SK-N-SH treated with all-trans-retinoic acid at 6 μM for 48 hours (cell line): Measurements from ENCODE around the gene GPR42.

ENCODE experiments used
- ATAC-seq: fragments of 200-7000 bp; cut with Tn5 transposase; 3 replicates; pipeline ENCODE4 v1.9.1; 2020; ENCODE audit warnings: mild to moderate bottlenecking, moderate library complexity
- ARNTL ChIP-seq: fragments of 450-650 bp; formaldehyde crosslinking; IDR thresholded peaks from 2 replicates; pipeline ENCODE4 v1.5.0; 2020; ENCODE audit warnings: low read depth, mild to moderate bottlenecking, moderate library complexity, borderline replicate concordance
- BACH2 ChIP-seq: fragments of 250-450 bp; sonication (Bioruptor Pico); IDR thresholded peaks from 2 replicates; pipeline ENCODE4 v1.9.0; 2021; ENCODE audit warnings: mild to moderate bottlenecking, borderline replicate concordance
- CSDC2 ChIP-seq: fragments of 250-450 bp; sonication (Bioruptor Pico); IDR thresholded peaks from 2 replicates; pipeline ENCODE4 v1.5.0; 2020; ENCODE audit warnings: mild to moderate bottlenecking, moderate library complexity
- GLIS3 ChIP-seq: fragments of 250-450 bp; sonication (Bioruptor Pico); IDR thresholded peaks from 2 replicates; pipeline ENCODE4 v1.5.0; 2020; ENCODE audit warnings: mild to moderate bottlenecking, moderate library complexity
- ISL1 ChIP-seq: fragments of 250-450 bp; sonication (Bioruptor Pico); IDR thresholded peaks from 2 replicates; pipeline ENCODE4 v2.1.2; 2022; ENCODE audit warnings: mild to moderate bottlenecking, moderate library complexity
- OSR1 ChIP-seq: fragments of 250-450 bp; sonication (Bioruptor Pico); IDR thresholded peaks from 2 replicates; pipeline ENCODE4 v1.8.0; 2022; ENCODE audit warnings: moderate library complexity, mild to moderate bottlenecking, inconsistent platforms
- RARB ChIP-seq: fragments of 250-450 bp; sonication (Bioruptor Pico); IDR thresholded peaks from 2 replicates; pipeline ENCODE4 v1.8.0; 2021; ENCODE audit warnings: mild to moderate bottlenecking, moderate library complexity
- SNAI2 ChIP-seq: fragments of 250-450 bp; sonication (Bioruptor Pico); IDR thresholded peaks from 2 replicates; pipeline ENCODE4 v1.5.0; 2020; ENCODE audit warnings: mild to moderate bottlenecking, moderate library complexity
- TCF4 ChIP-seq: fragments of 250-450 bp; sonication (Bioruptor Pico); IDR thresholded peaks from 2 replicates; pipeline ENCODE4 v1.8.0; 2021; ENCODE audit warnings: mild to moderate bottlenecking, moderate library complexity, borderline replicate concordance
- TOX ChIP-seq: fragments of 250-450 bp; sonication (Bioruptor Pico); IDR thresholded peaks from 2 replicates; pipeline ENCODE4 v1.8.0; 2021; ENCODE audit warnings: mild to moderate bottlenecking, moderate library complexity, borderline replicate concordance
- ZC3H10 ChIP-seq: fragments of 250-450 bp; sonication (Bioruptor Pico); IDR thresholded peaks from 2 replicates; pipeline ENCODE4 v1.5.1; 2021; ENCODE audit warnings: mild to moderate bottlenecking, moderate library complexity
- ZFP3 ChIP-seq: fragments of 250-450 bp; sonication (Bioruptor Pico); IDR thresholded peaks from 2 replicates; pipeline ENCODE4 v1.5.0; 2020; ENCODE audit warnings: mild to moderate bottlenecking, moderate library complexity
- ZFP30 ChIP-seq: fragments of 450-650 bp; formaldehyde crosslinking; IDR thresholded peaks from 2 replicates; pipeline ENCODE4 v1.5.0; 2022; ENCODE audit warnings: mild to moderate bottlenecking, moderate library complexity
- ZNF565 ChIP-seq: fragments of 450-650 bp; formaldehyde crosslinking; conservative IDR thresholded peaks from 2 replicates; pipeline ENCODE4 v1.5.0; 2020; ENCODE audit warnings: low read depth, mild to moderate bottlenecking, moderate library complexity
- ZNF8 ChIP-seq: fragments of 450-650 bp; formaldehyde crosslinking; IDR thresholded peaks from 2 replicates; pipeline ENCODE4 v1.5.0; 2020; ENCODE audit warnings: mild to moderate bottlenecking, moderate library complexity
- TF ChIP-seq, protein P1 (sequence below): fragments of 250-450 bp; sonication (Bioruptor Pico); IDR thresholded peaks from 2 replicates; pipeline ENCODE4 v1.5.1; 2021; ENCODE audit warnings: mild to moderate bottlenecking, moderate library complexity
- TF ChIP-seq, protein P2 (sequence below): fragments of 250-450 bp; sonication (Bioruptor Pico); IDR thresholded peaks from 2 replicates; pipeline ENCODE4 v1.5.0; 2020; ENCODE audit warnings: mild to moderate bottlenecking, moderate library complexity
- TF ChIP-seq, protein P3 (sequence below): fragments of 250-450 bp; sonication (Bioruptor Pico); IDR thresholded peaks from 2 replicates; pipeline ENCODE4 v1.8.0; 2021; ENCODE audit warnings: low read depth, mild to moderate bottlenecking, moderate library complexity, borderline replicate concordance
- TF ChIP-seq, protein P4 (sequence below): fragments of 250-450 bp; sonication (Bioruptor Pico); IDR thresholded peaks from 2 replicates; pipeline ENCODE4 v1.5.1; 2020; ENCODE audit warnings: low read depth, mild to moderate bottlenecking, moderate library complexity
- TF ChIP-seq, protein P5 (sequence below): fragments of 250-450 bp; sonication (Bioruptor Pico); IDR thresholded peaks from 2 replicates; pipeline ENCODE4 v1.8.0; 2020; ENCODE audit warnings: mild to moderate bottlenecking, moderate library complexity, borderline replicate concordance

Gene GPR42

DNA sequence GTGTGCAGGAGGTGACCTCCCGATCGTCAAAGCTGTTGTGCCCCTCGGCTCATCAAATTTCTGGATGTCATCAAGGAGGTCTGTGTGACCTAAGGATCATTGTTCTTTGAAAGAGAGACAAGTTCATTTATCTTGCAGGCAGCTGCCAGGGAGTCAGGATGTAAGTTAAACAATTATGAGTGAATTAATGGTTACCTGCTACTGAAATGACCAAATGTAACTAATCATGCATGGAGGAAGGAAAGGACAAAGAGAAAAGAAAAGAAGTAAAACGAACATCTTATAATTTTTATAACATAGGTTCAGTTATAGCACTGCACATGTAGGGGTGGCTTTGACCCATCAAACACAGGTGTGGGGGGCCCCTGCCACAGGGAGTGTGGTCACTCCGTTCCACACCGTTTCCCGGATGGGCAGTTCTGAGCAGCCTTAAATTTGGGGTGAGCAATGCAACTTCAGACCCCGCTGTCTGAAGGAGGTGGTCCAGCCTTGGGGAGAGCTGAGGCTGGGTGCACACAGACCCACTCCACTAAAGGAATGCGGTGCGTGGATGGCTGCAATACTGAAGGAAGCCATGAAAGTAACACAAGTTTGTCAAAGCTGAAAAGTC lies 36.6 kb upstream of the GPR42 start:
- ATAC-seq = no peak
- TF ChIP-seq BACH2 (CRISPR knock-in tag) (no peak), TCF4 (no peak), ZC3H10 (CRISPR knock-in tag) (no peak), ZFP3 (CRISPR knock-in tag) (no peak), ZNF8 (CRISPR knock-in tag) (no peak), ZNF565 (CRISPR knock-in tag) (no peak), OSR1 (CRISPR knock-in tag) (no peak)
- TF ChIP-seq, protein P1, sequence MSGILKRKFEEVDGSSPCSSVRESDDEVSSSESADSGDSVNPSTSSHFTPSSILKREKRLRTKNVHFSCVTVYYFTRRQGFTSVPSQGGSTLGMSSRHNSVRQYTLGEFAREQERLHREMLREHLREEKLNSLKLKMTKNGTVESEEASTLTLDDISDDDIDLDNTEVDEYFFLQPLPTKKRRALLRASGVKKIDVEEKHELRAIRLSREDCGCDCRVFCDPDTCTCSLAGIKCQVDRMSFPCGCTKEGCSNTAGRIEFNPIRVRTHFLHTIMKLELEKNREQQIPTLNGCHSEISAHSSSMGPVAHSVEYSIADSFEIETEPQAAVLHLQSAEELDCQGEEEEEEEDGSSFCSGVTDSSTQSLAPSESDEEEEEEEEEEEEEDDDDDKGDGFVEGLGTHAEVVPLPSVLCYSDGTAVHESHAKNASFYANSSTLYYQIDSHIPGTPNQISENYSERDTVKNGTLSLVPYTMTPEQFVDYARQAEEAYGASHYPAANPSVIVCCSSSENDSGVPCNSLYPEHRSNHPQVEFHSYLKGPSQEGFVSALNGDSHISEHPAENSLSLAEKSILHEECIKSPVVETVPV = no peak
- TF ChIP-seq, protein P2, sequence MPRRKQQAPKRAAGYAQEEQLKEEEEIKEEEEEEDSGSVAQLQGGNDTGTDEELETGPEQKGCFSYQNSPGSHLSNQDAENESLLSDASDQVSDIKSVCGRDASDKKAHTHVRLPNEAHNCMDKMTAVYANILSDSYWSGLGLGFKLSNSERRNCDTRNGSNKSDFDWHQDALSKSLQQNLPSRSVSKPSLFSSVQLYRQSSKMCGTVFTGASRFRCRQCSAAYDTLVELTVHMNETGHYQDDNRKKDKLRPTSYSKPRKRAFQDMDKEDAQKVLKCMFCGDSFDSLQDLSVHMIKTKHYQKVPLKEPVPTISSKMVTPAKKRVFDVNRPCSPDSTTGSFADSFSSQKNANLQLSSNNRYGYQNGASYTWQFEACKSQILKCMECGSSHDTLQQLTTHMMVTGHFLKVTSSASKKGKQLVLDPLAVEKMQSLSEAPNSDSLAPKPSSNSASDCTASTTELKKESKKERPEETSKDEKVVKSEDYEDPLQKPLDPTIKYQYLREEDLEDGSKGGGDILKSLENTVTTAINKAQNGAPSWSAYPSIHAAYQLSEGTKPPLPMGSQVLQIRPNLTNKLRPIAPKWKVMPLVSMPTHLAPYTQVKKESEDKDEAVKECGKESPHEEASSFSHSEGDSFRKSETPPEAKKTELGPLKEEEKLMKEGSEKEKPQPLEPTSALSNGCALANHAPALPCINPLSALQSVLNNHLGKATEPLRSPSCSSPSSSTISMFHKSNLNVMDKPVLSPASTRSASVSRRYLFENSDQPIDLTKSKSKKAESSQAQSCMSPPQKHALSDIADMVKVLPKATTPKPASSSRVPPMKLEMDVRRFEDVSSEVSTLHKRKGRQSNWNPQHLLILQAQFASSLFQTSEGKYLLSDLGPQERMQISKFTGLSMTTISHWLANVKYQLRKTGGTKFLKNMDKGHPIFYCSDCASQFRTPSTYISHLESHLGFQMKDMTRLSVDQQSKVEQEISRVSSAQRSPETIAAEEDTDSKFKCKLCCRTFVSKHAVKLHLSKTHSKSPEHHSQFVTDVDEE = no peak

DNA sequence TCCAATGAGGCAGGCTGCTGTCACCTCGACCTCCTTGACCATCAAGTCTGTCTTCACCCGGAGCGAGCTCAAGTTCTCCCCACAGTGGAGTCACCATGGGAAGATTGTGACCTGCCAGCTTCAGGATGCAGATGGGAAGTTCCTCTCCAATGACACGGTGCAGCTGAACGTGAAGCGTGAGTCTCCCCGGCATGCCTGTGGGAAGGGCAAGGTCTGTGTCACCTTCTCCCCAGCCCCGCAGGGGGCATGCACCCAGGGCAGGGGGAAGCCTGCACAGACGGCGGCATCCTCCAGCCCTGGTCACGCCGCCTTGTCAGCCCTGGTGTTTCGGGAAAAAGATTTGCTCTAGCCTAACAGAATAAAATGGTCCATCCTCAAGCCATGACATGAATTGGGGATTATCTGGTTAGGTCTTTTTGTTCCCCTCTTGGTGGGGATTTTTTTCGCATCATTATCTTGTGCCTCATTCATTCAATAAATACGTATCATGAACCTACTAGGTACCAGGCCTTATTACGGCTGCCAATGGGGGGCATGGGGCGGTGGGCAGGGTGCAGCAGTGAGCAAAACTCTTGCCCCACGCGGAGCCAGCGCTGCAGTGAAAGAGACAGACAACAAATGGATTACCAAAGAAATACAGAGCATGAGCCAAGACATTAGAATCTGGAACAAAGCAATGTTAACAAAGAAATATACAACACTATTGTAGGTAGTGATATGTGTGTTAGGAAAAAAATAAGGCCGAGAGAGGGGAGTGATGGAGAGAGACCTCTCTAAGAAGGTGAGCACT lies 34.5 kb upstream of the GPR42 start:
- TF ChIP-seq TCF4 (no peak), BACH2 (CRISPR knock-in tag) (no peak), ZC3H10 (CRISPR knock-in tag) (no peak), SNAI2 (CRISPR knock-in tag) (no peak), RARB (CRISPR knock-in tag) (no peak), ZFP30 (no peak), ARNTL (no peak), GLIS3 (CRISPR knock-in tag) (no peak), ZNF565 (CRISPR knock-in tag) (no peak), ISL1 (CRISPR knock-in tag) (no peak), TOX (no peak), CSDC2 (CRISPR knock-in tag) (no peak), ZNF8 (CRISPR knock-in tag) (no peak), ZFP3 (CRISPR knock-in tag) (no peak), OSR1 (CRISPR knock-in tag) (no peak)
- TF ChIP-seq, protein P1 = no peak
- TF ChIP-seq, protein P3, sequence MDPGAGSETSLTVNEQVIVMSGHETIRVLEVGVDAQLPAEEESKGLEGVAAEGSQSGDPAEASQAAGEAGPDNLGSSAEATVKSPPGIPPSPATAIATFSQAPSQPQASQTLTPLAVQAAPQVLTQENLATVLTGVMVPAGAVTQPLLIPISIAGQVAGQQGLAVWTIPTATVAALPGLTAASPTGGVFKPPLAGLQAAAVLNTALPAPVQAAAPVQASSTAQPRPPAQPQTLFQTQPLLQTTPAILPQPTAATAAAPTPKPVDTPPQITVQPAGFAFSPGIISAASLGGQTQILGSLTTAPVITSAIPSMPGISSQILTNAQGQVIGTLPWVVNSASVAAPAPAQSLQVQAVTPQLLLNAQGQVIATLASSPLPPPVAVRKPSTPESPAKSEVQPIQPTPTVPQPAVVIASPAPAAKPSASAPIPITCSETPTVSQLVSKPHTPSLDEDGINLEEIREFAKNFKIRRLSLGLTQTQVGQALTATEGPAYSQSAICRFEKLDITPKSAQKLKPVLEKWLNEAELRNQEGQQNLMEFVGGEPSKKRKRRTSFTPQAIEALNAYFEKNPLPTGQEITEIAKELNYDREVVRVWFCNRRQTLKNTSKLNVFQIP = no peak
- TF ChIP-seq, protein P2 = no peak
- TF ChIP-seq, protein P4, sequence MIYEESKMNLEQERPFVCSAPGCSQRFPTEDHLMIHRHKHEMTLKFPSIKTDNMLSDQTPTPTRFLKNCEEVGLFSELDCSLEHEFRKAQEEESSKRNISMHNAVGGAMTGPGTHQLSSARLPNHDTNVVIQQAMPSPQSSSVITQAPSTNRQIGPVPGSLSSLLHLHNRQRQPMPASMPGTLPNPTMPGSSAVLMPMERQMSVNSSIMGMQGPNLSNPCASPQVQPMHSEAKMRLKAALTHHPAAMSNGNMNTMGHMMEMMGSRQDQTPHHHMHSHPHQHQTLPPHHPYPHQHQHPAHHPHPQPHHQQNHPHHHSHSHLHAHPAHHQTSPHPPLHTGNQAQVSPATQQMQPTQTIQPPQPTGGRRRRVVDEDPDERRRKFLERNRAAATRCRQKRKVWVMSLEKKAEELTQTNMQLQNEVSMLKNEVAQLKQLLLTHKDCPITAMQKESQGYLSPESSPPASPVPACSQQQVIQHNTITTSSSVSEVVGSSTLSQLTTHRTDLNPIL (CRISPR knock-in tag) = no peak
- TF ChIP-seq, protein P5, sequence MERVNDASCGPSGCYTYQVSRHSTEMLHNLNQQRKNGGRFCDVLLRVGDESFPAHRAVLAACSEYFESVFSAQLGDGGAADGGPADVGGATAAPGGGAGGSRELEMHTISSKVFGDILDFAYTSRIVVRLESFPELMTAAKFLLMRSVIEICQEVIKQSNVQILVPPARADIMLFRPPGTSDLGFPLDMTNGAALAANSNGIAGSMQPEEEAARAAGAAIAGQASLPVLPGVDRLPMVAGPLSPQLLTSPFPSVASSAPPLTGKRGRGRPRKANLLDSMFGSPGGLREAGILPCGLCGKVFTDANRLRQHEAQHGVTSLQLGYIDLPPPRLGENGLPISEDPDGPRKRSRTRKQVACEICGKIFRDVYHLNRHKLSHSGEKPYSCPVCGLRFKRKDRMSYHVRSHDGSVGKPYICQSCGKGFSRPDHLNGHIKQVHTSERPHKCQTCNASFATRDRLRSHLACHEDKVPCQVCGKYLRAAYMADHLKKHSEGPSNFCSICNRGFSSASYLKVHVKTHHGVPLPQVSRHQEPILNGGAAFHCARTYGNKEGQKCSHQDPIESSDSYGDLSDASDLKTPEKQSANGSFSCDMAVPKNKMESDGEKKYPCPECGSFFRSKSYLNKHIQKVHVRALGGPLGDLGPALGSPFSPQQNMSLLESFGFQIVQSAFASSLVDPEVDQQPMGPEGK (CRISPR knock-in tag) = no peak
- ATAC-seq = no peak
